ENCODE results near the gene C8G. TPM values are rescaled to one million over a fixed set of nuclear protein-coding genes. Genes with fewer than 3 reads are reported as not detected.

C8G gene
- polyA plus RNA-seq, 1 experiment = 0.48 TPM

GRCh38 chr9:136926154-136926704 lies 18.8 kb upstream of the C8G start:
- ChIA-PET POLR2A (no interaction called here), CTCF (interaction anchor here (0.8 to 1.0 kb wide), 2 partner anchors 16 to 18 kb away, joined by 3 read pairs; partner anchors contain the start of gene FBXW5)
- Histone ChIP-seq H3K36me3 (ENCODE audit: control insufficient read depth, insufficient read depth, low read length) (peaks cover 18% of the 10 kb centered on the region), H3K4me3 (ENCODE audit: low read depth, low read length) (no peak overlapping the region), H3K27me3 (ENCODE audit: control insufficient read depth, insufficient read depth, low read length) (no peaks in the 10 kb centered on the region)
- no peak for DNase-seq (ENCODE audit: low read depth)
- TF ChIP-seq, protein P1, sequence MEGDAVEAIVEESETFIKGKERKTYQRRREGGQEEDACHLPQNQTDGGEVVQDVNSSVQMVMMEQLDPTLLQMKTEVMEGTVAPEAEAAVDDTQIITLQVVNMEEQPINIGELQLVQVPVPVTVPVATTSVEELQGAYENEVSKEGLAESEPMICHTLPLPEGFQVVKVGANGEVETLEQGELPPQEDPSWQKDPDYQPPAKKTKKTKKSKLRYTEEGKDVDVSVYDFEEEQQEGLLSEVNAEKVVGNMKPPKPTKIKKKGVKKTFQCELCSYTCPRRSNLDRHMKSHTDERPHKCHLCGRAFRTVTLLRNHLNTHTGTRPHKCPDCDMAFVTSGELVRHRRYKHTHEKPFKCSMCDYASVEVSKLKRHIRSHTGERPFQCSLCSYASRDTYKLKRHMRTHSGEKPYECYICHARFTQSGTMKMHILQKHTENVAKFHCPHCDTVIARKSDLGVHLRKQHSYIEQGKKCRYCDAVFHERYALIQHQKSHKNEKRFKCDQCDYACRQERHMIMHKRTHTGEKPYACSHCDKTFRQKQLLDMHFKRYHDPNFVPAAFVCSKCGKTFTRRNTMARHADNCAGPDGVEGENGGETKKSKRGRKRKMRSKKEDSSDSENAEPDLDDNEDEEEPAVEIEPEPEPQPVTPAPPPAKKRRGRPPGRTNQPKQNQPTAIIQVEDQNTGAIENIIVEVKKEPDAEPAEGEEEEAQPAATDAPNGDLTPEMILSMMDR (IDR thresholded peaks at IDR 0.05; ENCODE audit: insufficient read depth, low read depth, low read length) = no peak

DNA sequence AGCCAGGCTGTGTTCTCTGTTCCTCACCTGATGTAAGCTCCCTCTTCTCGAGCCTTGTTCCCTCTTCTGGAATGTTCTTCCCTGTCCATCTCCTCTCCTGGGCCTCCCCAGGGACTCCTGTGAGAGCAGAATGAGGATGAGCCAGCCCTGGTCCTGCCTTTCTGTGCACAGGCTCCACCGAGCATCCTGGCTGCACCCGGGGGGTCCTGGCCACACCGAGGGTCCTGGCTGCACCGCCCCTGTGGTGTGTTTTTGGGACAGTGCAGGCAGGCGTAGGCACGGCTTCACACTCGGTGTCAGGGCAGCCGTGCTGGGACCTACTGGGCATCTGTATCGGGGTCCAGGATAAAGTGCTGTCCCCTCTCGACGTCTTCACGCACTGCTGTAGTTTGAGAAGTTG lies 18.3 kb upstream of the C8G start:
- POLR2A ChIA-PET = no interaction called here
- TF ChIP-seq, protein P1 (IDR thresholded peaks at IDR 0.05; ENCODE audit: insufficient read depth, low read depth, low read length) = no peak
- CTCF ChIA-PET = interaction anchor here (0.8 to 1.1 kb wide), 3 partner anchors 9 to 17 kb away, joined by 3 to 4 read pairs (median 3); partner anchors contain the start of gene FBXW5
- Histone ChIP-seq H3K27me3 (ENCODE audit: control insufficient read depth, insufficient read depth, low read length) (no peaks in the 10 kb centered on the region), H3K36me3 (ENCODE audit: control insufficient read depth, insufficient read depth, low read length) (peaks cover 18% of the 10 kb centered on the region), H3K4me3 (ENCODE audit: low read depth, low read length) (no peak overlapping the region)
- DNase-seq (ENCODE audit: low read depth) = no peak

GRCh38 chr9:136927343-136928271 lies 17.4 kb upstream of the C8G start:
- DNase-seq (ENCODE audit: low read depth) = no peak
- ChIA-PET POLR2A (no interaction called here), CTCF (interaction anchor here (0.5 to 1.1 kb wide), 4 partner anchors 10 to 140 kb away, joined by 3 to 4 read pairs (median 3); no protein-coding TSS in a partner anchor)
- Histone ChIP-seq H3K27me3 (ENCODE audit: control insufficient read depth, insufficient read depth, low read length) (no peaks in the 10 kb centered on the region), H3K4me3 (ENCODE audit: low read depth, low read length) (no peak overlapping the region), H3K36me3 (ENCODE audit: control insufficient read depth, insufficient read depth, low read length) (peaks cover 16% of the 10 kb centered on the region)
- TF ChIP-seq, protein P1 (IDR thresholded peaks at IDR 0.05; ENCODE audit: insufficient read depth, low read depth, low read length) = no peak

- DNase-seq (ENCODE audit: low read depth) = no peak
- TF ChIP-seq, protein P1 (IDR thresholded peaks at IDR 0.05; ENCODE audit: insufficient read depth, low read depth, low read length) = no peak
- Histone ChIP-seq H3K27me3 (ENCODE audit: control insufficient read depth, insufficient read depth, low read length) (no peaks in the 10 kb centered on the region), H3K4me3 (ENCODE audit: low read depth, low read length) (no peak overlapping the region), H3K36me3 (ENCODE audit: control insufficient read depth, insufficient read depth, low read length) (peaks cover 16% of the 10 kb centered on the region)
- ChIA-PET POLR2A (no interaction called here), CTCF (no interaction called here)
These were observed 16.5 kb upstream of the C8G start for GRCh38 chr9:136928591-136928990.

GRCh38 chr9:136930014-136930413 lies 15.0 kb upstream of the C8G start:
- ChIA-PET CTCF (no interaction called here), POLR2A (no interaction called here)
- TF ChIP-seq, protein P1 (IDR thresholded peaks at IDR 0.05; ENCODE audit: insufficient read depth, low read depth, low read length) = no peak
- DNase-seq (ENCODE audit: low read depth) = no peak
- peaks cover 11% of the 10 kb centered on the region for H3K36me3 ChIP-seq (ENCODE audit: control insufficient read depth, insufficient read depth, low read length)
- no peaks in the 10 kb centered on the region for H3K27me3 ChIP-seq (ENCODE audit: control insufficient read depth, insufficient read depth, low read length)
- H3K4me3 ChIP-seq (ENCODE audit: low read depth, low read length) = no peak overlapping the region
